Large intestine (tissue), 3 donors: Measurements from ENCODE around the gene LRRFIP1. TPM values are rescaled to one million over a fixed set of nuclear protein-coding genes. Genes with fewer than 3 reads are reported as not detected.

Source experiments
- DNase-seq, 2 donors: peaks; one replicate each; pipeline versions ENCODE4 v3.0.0 to v3.0.0-alpha.2; 2013
- H3K27ac ChIP-seq: one replicate; pipeline ENCODE4 v1.5.1; 2013; ENCODE audit warnings: low read length
- H3K27me3 ChIP-seq: 2 replicates; pipeline ENCODE4 v1.6.1; 2013; ENCODE audit warnings: low read length; ENCODE audit not compliant: control insufficient read depth, insufficient read depth
- H3K36me3 ChIP-seq: 2 replicates; pipeline ENCODE4 v1.6.1; 2013; ENCODE audit warnings: low read length; ENCODE audit not compliant: control insufficient read depth, insufficient read depth
- H3K4me1 ChIP-seq: one replicate; pipeline ENCODE4 v1.6.1; 2013; ENCODE audit warnings: low read length; ENCODE audit not compliant: control insufficient read depth, insufficient read depth
- H3K4me3 ChIP-seq: one replicate; pipeline ENCODE4 v1.5.1; 2013; ENCODE audit warnings: low read length
- H3K9me3 ChIP-seq: one replicate; pipeline ENCODE4 v1.6.1; 2013; ENCODE audit warnings: mild to moderate bottlenecking, low read depth, low read length, moderate library complexity; ENCODE audit not compliant: control insufficient read depth
- WGBS: methylation state at CpG from one replicate; pipeline ENCODE4 v1.1.5; 2013; ENCODE audit warnings: low lambda C conversion rate; ENCODE audit not compliant: insufficient coverage; 5-methylcytosine and 5-hydroxymethylcytosine counted together
- polyA plus RNA-seq: library from polyadenylated mRNA; unstranded; fragments of 120-200 nt; gene quantifications from one replicate; pipeline ENCODE4 v1.2.1, GENCODE V29; 2013

The LRRFIP1 gene
- polyA plus RNA-seq, 1 donor, result 65.4 TPM

GRCh38 chr2:237739101-237739500 is 111.7 kb downstream of the LRRFIP1 start:
- DNase-seq, result no peak
- Histone ChIP-seq H3K4me1 (peaks cover 24% of the 10 kb centered on the region), H3K27me3 (no peaks in the 10 kb centered on the region), H3K36me3 (peaks cover 22% of the 10 kb centered on the region), H3K9me3 (peaks cover 2% of the 10 kb centered on the region), H3K27ac (no peak overlapping the region), H3K4me3 (no peak overlapping the region)
- 80% methylated on average over 1 of the region's 15 CpGs for WGBS

- Histone ChIP-seq H3K4me3 (no peak overlapping the region), H3K27ac (peak overlapping the region; percentile 72), H3K36me3 (peaks cover 13% of the 10 kb centered on the region), H3K4me1 (peaks cover 34% of the 10 kb centered on the region), H3K27me3 (no peaks in the 10 kb centered on the region), H3K9me3 (peaks cover 2% of the 10 kb centered on the region)
- WGBS, result no CpG with 5 or more reads among the region's 12 CpGs
- DNase-seq, result peak; percentile 61 to 81
Measured at GRCh38 chr2:237742191-237742590, 114.8 kb downstream of the LRRFIP1 start.

- H3K27me3 ChIP-seq, result no peaks in the 10 kb centered on the region
- H3K4me1 ChIP-seq, result peaks cover 34% of the 10 kb centered on the region
- H3K4me3 ChIP-seq, result no peak overlapping the region
- H3K9me3 ChIP-seq, result peaks cover 2% of the 10 kb centered on the region
- H3K36me3 ChIP-seq, result peaks cover 14% of the 10 kb centered on the region
- WGBS, result no CpG with 5 or more reads among the region's 3 CpGs
- peak overlapping the region; percentile 72 for H3K27ac ChIP-seq
- peak in 1 of 2 donors; percentile 44 for DNase-seq
Measured at GRCh38 chr2:237742614-237743013, 115.2 kb downstream of the LRRFIP1 start.

GRCh38 chr2:237743024-237743423 is 115.6 kb downstream of the LRRFIP1 start:
- DNase-seq, result no peak
- WGBS, result no CpG with 5 or more reads among the region's 6 CpGs
- H3K27ac ChIP-seq, result peak overlapping the region; percentile 72
- H3K9me3 ChIP-seq, result peaks cover 2% of the 10 kb centered on the region
- no peaks in the 10 kb centered on the region for H3K27me3 ChIP-seq
- H3K36me3 ChIP-seq, result peaks cover 17% of the 10 kb centered on the region
- H3K4me3 ChIP-seq, result no peak overlapping the region
- peaks cover 34% of the 10 kb centered on the region for H3K4me1 ChIP-seq

- Histone ChIP-seq H3K27me3 (no peaks in the 10 kb centered on the region), H3K36me3 (peaks cover 19% of the 10 kb centered on the region), H3K4me3 (no peak overlapping the region), H3K4me1 (peaks cover 34% of the 10 kb centered on the region), H3K27ac (peak overlapping the region; percentile 20), H3K9me3 (peaks cover 2% of the 10 kb centered on the region)
- DNase-seq, result peak in 1 of 2 donors; percentile 28
- WGBS, result 25% methylated on average over 1 of the region's 12 CpGs
Measured at GRCh38 chr2:237743561-237744269, 116.3 kb downstream of the LRRFIP1 start.

DNA sequence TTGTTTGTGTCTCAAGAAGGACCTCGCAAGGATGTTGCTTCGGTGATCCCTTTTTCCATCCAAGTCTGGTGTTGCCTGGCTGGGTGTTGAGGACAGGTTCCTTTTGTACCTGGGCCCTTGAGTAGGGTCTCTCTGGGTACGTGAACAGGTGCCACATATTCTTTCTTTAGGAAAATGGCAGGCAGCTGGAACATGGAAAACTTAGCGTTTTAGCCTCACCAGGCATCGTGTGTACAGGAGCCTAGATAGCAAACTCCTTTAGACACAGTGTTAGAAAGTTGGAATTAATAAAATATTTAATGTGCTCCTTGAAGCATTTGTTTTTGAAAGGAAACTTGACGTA is 116.9 kb downstream of the LRRFIP1 start:
- Histone ChIP-seq H3K4me3 (no peak overlapping the region), H3K9me3 (no peaks in the 10 kb centered on the region), H3K36me3 (peaks cover 23% of the 10 kb centered on the region), H3K27me3 (no peaks in the 10 kb centered on the region), H3K4me1 (peaks cover 34% of the 10 kb centered on the region), H3K27ac (no peak overlapping the region)
- WGBS, result no CpG with 5 or more reads among the region's 6 CpGs
- no peak for DNase-seq

GRCh38 chr2:237744613-237745249 is 117.3 kb downstream of the LRRFIP1 start:
- WGBS, result no CpG with 5 or more reads among the region's 18 CpGs
- Histone ChIP-seq H3K27me3 (no peaks in the 10 kb centered on the region), H3K4me3 (no peak overlapping the region), H3K4me1 (peaks cover 34% of the 10 kb centered on the region), H3K9me3 (no peaks in the 10 kb centered on the region), H3K36me3 (peaks cover 28% of the 10 kb centered on the region), H3K27ac (no peak overlapping the region)
- DNase-seq, result peak; percentile 59 to 63

DNA sequence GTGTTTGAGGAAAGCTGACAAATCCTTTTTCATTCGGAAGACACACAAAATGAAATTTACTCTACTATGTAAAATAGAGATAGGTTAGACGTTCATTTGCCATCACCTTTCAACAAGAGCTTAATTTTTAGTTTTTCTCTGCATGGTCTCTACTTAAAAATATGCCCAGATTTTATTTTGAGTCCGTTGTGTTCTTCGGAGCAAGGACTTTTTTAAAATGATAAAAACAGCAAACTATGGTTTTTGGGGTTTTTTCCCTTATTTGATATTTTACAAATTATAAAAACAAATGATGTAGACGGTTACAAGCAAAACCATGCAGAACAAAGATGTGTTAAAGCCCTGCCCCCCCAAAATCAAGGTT is 117.8 kb downstream of the LRRFIP1 start:
- Histone ChIP-seq H3K4me1 (peaks cover 34% of the 10 kb centered on the region), H3K36me3 (peaks cover 32% of the 10 kb centered on the region), H3K27me3 (no peaks in the 10 kb centered on the region), H3K4me3 (no peak overlapping the region), H3K27ac (no peak overlapping the region), H3K9me3 (no peaks in the 10 kb centered on the region)
- no peak for DNase-seq
- 56% methylated on average over 5 of the region's 5 CpGs for WGBS

GRCh38 chr2:237746302-237747080 is 119.1 kb downstream of the LRRFIP1 start:
- H3K36me3 ChIP-seq, result peaks cover 41% of the 10 kb centered on the region
- WGBS, result no CpG with 5 or more reads among the region's 15 CpGs

DNA sequence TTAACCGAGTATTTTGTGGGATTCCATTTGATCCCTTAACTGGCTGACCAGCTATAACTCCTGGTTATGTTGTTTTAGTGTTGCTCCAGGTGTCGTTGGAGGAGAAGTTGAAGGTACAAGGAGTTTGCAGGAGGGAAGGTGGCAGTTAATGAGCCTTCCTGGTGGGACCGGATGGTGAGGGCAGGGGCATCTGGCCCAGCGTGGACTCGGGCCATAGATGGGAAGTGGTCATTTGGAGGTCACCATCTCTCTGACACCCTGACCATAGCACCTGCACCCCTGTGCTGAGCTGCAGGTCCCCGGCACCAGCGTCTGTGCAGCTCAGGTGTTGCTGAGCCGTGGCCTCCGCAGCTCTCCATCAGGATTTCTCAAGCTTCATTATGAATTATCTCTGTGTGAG is 119.8 kb downstream of the LRRFIP1 start:
- Histone ChIP-seq H3K9me3 (no peaks in the 10 kb centered on the region), H3K27me3 (no peaks in the 10 kb centered on the region), H3K4me3 (no peak overlapping the region), H3K27ac (no peak overlapping the region), H3K4me1 (peaks cover 26% of the 10 kb centered on the region), H3K36me3 (peaks cover 46% of the 10 kb centered on the region)
- no peak for DNase-seq
- WGBS, result no CpG with 5 or more reads among the region's 9 CpGs

More at GRCh38 chr2:237746302-237747080, 119.1 kb downstream of the LRRFIP1 start:
- peaks cover 27% of the 10 kb centered on the region for H3K4me1 ChIP-seq
- no peaks in the 10 kb centered on the region for H3K9me3 ChIP-seq
- no peak for DNase-seq
- H3K27ac ChIP-seq, result no peak overlapping the region
- no peaks in the 10 kb centered on the region for H3K27me3 ChIP-seq
- no peak overlapping the region for H3K4me3 ChIP-seq
